ENCODE data around the gene PLEKHG5.
"Not testable (repeated sequence)": the region's sequence is repeated elsewhere in the genome, so short reads cannot be mapped to it uniquely, and the experiment has no call there.

PLEKHG5 gene

GRCh38 chr1:6496890-6497214 lies 5.4 kb upstream of the PLEKHG5 start:
- CTCF ChIA-PET: interaction anchor here (1.2 to 2.5 kb wide), 3 partner anchors 11 to 149 kb away, joined by 4 to 28 read pairs (median 5); no protein-coding TSS in a partner anchor

DNA sequence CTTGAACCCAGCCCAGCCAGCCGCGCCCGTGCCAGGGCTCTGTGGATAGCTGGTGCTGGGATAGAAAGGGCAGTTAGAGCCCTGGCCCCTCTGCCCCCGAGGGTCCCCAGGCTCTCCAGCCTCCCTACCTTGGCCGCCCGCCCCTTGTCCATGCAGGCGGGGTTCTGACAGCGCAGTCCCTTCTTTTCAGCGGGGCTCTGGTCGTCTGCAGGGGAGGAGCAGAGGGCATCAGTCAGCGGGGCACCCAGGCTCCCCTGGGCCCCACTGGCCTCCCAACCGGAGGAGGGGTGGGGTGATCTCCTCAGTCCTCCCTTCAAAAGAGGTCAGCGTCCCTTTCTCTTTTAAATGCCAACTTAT lies 4.9 kb upstream of the PLEKHG5 start:
- DNase-seq (ENCODE audit: low read depth, low spot score): no peak
- TF ChIP-seq CTCF (IDR thresholded peaks at IDR 0.05; ENCODE audit: insufficient read depth, low read length, missing control alignments): no peak
- CTCF ChIA-PET: interaction anchor here (1.2 to 2.8 kb wide), 4 partner anchors 10 to 150 kb away, joined by 4 to 28 read pairs (median 6); partner anchors contain the start of genes NOL9 and TAS1R1
- H3K4me3 ChIP-seq (ENCODE audit: low read depth, low read length): peak overlapping the region; percentile 62
- POLR2A ChIA-PET: no interaction called here

More at GRCh38 chr1:6496890-6497214, 5.4 kb upstream of the PLEKHG5 start:
- DNase-seq (ENCODE audit: low read depth, low spot score): no peak
- no peak for TF ChIP-seq CTCF (IDR thresholded peaks at IDR 0.05; ENCODE audit: insufficient read depth, low read length, missing control alignments)
- POLR2A ChIA-PET: no interaction called here
- H3K4me3 ChIP-seq (ENCODE audit: low read depth, low read length): peak overlapping the region; percentile 62

GRCh38 chr1:6495540-6496364 lies 4.3 kb upstream of the PLEKHG5 start:
- ChIA-PET POLR2A (no interaction called here), CTCF (interaction anchor here (1.0 to 2.8 kb wide), 5 partner anchors 10 to 151 kb away, joined by 3 to 28 read pairs (median 5); partner anchors contain the start of genes NOL9 and TAS1R1)
- no peak for DNase-seq (ENCODE audit: low read depth, low spot score)
- TF ChIP-seq CTCF (IDR thresholded peaks at IDR 0.05; ENCODE audit: insufficient read depth, low read length, missing control alignments): no peak
- peak overlapping the region; percentile 62 for H3K4me3 ChIP-seq (ENCODE audit: low read depth, low read length)

DNA sequence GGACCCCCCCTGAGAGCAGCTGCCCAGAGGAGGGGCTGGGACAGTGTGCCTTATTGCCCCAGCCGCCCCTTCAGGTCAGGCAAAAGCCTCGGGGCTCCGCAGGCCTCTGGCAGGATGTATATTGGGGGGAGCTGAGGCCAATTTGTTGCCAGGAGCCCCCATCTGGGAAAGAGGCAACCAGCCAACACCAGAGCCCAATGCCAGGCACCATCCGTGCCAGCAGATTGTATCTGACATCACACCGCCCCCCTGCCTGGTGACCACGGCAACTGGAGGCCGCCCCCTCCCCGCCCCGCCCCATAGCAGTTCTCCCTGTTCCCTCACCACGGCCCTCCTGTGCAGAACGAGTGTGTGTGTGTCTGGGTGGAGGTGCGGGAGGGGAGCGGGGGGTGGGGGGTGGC lies 3.6 kb upstream of the PLEKHG5 start:
- ChIA-PET POLR2A (no interaction called here), CTCF (interaction anchor here (1.0 to 2.8 kb wide), 4 partner anchors 9 to 60 kb away, joined by 3 to 28 read pairs (median 7); partner anchors contain the start of genes NOL9 and TAS1R1)
- no peak overlapping the region for H3K4me3 ChIP-seq (ENCODE audit: low read depth, low read length)
- DNase-seq (ENCODE audit: low read depth, low spot score): no peak
- no peak for TF ChIP-seq CTCF (IDR thresholded peaks at IDR 0.05; ENCODE audit: insufficient read depth, low read length, missing control alignments)

DNA sequence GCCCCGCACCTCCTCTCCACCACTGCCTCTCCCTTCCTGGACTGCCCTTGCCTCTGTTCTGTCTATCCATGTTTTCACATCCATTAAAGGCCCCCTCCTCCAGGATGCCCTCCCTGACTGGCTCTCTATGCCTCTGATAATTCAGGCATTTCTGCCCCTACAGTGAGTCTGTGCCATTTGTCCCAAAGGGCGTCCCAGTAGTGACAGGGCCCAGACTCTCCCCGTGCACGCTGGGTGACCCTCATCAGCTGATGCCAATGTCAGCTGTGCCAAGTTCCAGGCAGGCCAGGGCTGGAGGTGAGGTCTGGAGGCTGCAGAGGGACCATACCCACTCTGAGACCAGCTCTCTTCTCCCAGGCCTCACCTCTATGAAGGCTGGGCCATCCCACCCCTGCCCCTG lies 3.2 kb upstream of the PLEKHG5 start:
- ChIA-PET CTCF (interaction anchor here (1.0 to 2.8 kb wide), 4 partner anchors 9 to 60 kb away, joined by 3 to 28 read pairs (median 7); partner anchors contain the start of genes NOL9 and TAS1R1), POLR2A (no interaction called here)
- no peak overlapping the region for H3K4me3 ChIP-seq (ENCODE audit: low read depth, low read length)
- TF ChIP-seq CTCF (IDR thresholded peaks at IDR 0.05; ENCODE audit: insufficient read depth, low read length, missing control alignments): no peak
- DNase-seq (ENCODE audit: low read depth, low spot score): no peak

- CTCF ChIA-PET: interaction anchor here (1.4 to 11.0 kb wide), 5 partner anchors 13 to 61 kb away, joined by 4 to 139 read pairs (median 8); partner anchors contain the start of genes NOL9 and TAS1R1
- POLR2A ChIA-PET; H3K4me3 ChIP-seq (ENCODE audit: low read depth, low read length); DNase-seq (ENCODE audit: low read depth, low spot score): not testable (repeated sequence)
These were observed 2.4 kb upstream of the PLEKHG5 start for GRCh38 chr1:6493834-6494223.
